ENCODE measurements around the gene RAB29.

GRCh38 chr1:205798577-205798976 lies 23.3 kb upstream of the RAB29 start:
- no peak for TF ChIP-seq TSHZ2 (CRISPR knock-in tag; IDR thresholded peaks at IDR 0.05)
- no peak for TF ChIP-seq SNAI2 (CRISPR knock-in tag; IDR thresholded peaks at IDR 0.05)
- no peak for TF ChIP-seq RARB (CRISPR knock-in tag; IDR thresholded peaks at IDR 0.05)
